GM12874 (cell line): Measurements from ENCODE around the gene CTTNBP2NL.

Experiments
- TF ChIP-seq, protein P1 (sequence below): IDR thresholded peaks from 2 replicates; pipeline ENCODE4 v1.5.1; 2011; ENCODE audit warnings: low read depth, mild to moderate bottlenecking, control low read depth, low read length, moderate library complexity; ENCODE audit not compliant: insufficient read depth

Gene CTTNBP2NL, protein sequence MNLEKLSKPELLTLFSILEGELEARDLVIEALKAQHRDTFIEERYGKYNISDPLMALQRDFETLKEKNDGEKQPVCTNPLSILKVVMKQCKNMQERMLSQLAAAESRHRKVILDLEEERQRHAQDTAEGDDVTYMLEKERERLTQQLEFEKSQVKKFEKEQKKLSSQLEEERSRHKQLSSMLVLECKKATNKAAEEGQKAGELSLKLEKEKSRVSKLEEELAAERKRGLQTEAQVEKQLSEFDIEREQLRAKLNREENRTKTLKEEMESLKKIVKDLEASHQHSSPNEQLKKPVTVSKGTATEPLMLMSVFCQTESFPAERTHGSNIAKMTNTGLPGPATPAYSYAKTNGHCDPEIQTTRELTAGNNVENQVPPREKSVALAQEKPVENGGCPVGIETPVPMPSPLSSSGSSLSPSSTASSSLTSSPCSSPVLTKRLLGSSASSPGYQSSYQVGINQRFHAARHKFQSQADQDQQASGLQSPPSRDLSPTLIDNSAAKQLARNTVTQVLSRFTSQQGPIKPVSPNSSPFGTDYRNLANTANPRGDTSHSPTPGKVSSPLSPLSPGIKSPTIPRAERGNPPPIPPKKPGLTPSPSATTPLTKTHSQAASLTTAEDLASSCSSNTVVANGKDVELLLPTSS

DNA sequence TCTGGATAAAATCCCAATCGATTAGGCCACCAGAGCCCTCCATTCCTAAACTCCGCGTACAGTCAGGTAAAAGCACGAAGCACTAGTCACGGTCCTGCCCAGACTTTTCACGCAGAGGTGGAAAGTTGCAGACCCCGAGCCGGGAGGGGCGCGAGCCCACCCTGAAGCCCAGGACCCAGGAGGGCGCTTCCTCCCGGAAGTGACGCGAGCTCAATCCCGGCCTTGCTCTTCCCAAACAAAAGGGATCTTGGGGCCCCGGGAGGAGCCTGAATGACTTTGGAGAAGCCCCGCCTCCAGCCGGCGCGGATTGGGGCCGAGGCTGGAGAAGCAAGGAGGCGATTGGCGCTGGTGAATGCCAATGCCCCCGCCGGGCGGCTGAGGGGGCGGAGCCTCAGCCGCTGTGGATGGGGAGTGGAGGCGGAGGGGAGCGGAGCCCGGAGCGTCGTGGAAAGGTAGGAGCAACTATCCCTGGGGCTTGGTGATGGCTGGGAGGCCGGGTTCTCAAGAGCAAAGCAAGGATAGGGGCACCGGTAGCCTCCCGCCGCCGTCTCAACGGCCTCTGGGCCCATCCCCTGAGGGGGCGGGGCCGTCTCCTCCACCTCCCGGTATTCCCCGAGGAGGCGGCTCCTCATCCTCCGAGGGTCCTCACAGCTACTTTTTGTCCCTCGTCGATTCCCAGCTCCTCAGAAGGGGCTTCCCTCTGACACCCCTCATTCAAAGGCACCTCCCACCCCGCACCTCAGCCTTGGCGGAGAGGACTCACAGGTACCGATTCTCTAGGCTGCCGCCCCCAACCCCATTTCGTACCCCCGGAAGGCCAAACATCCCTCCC is at the start of gene CTTNBP2NL:
CTTNBP2NL (plus strand) TSS at position 394 of the 832 bp plus-strand sequence. CDS start 19,952 bp downstream, outside the sequence.
- TF ChIP-seq, protein P1, sequence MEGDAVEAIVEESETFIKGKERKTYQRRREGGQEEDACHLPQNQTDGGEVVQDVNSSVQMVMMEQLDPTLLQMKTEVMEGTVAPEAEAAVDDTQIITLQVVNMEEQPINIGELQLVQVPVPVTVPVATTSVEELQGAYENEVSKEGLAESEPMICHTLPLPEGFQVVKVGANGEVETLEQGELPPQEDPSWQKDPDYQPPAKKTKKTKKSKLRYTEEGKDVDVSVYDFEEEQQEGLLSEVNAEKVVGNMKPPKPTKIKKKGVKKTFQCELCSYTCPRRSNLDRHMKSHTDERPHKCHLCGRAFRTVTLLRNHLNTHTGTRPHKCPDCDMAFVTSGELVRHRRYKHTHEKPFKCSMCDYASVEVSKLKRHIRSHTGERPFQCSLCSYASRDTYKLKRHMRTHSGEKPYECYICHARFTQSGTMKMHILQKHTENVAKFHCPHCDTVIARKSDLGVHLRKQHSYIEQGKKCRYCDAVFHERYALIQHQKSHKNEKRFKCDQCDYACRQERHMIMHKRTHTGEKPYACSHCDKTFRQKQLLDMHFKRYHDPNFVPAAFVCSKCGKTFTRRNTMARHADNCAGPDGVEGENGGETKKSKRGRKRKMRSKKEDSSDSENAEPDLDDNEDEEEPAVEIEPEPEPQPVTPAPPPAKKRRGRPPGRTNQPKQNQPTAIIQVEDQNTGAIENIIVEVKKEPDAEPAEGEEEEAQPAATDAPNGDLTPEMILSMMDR, result no peak

DNA sequence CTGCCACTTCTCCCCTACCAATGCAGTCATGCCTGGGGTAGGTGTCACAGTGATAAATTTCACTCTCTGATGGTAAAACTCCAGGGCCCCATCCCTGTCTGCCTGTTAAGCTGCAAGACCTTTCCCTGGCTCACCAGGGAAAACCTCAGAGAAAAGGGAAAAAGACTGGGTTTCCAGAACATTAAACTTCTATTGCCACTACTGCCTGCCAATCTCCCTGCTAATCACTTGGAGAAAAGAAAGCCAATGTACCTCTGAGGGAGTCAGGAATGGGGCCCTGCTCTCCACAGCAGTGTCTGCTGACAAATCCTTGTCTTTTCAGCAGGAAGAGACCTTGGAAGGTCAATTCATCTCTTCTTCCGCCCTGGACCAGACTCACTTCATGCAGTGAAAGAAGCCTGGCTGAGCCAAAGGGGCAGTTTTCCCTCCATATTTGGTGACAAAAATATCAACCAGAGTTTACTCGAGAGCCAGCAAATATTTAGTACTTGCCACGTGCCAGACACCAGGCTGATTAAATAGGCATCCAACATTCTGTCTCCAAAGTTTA is 49.1 kb upstream of the CTTNBP2NL start:
- TF ChIP-seq, protein P1, result no peak

DNA sequence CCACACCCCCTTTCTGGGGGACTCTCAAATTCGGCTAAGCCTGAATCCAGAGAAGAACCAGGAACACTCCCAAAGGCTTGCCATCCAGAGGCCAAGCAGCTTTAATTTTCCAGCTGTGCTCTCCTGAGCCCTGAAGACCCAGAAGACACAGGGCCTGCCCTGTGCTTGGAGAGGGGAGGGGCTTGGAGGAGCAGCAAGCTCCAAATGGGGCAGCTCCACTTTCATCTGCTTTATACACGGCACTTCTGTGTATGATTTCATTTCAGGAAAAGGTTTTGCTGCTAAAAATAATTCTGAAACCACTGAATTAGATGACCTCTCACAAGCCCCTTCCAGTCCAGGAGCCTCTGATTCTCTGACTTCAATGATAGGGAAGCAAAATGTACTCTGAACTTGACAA is 39.2 kb upstream of the CTTNBP2NL start:
- TF ChIP-seq, protein P1, result no peak

DNA sequence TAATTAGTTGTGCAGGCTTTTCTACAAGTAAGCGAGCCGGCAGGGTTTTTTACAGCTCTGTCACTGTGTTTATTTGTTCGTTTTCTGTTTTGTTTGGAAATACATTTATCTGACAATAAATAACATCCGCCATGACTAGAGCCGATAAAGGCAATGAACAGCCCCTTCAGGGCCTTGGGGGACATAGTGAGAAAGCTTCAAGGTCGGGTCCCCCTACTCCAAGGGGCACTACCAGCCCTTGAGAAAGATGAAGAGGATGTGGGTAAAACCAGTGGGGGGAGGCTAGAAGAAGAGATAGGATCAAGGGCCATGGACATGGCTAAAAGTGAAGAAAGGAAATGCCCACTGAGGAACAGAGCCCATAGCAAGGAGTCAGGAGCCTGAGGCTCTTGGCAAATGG is 38.5 kb upstream of the CTTNBP2NL start:
- TF ChIP-seq, protein P1, result no peak

DNA sequence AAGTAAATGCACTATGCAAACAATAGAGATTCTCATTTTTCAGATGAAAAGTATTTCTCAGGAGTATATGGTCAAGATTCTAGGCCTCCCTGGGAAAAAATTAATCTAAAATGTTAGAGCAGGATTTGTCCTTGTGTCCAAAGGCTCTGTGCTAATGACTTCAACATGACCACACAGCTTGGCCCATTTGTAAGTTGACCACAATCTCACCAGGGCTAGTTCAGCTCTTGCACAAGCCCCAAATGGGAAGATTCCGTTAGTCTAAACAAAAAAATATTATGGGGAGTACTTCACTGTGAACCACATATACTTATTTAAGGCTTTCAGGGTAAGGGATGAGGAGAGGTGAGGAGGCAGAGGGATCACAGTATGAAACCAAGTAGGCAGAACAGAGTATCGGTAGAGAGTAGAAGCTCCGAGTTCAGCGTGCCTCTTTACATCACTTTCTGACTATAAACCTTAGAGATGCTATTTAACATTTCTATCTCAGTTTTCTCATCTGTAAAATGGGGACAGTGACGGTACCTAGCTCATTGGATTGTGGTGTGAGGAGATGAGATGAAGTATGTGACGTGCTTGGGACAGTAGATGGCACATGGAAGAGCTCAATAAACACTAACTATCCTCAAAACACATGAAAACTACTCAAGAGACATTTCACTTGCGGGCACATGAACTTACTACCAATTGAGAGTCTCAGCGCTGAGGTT is 37.8 kb upstream of the CTTNBP2NL start:
- TF ChIP-seq, protein P1, result no peak

DNA sequence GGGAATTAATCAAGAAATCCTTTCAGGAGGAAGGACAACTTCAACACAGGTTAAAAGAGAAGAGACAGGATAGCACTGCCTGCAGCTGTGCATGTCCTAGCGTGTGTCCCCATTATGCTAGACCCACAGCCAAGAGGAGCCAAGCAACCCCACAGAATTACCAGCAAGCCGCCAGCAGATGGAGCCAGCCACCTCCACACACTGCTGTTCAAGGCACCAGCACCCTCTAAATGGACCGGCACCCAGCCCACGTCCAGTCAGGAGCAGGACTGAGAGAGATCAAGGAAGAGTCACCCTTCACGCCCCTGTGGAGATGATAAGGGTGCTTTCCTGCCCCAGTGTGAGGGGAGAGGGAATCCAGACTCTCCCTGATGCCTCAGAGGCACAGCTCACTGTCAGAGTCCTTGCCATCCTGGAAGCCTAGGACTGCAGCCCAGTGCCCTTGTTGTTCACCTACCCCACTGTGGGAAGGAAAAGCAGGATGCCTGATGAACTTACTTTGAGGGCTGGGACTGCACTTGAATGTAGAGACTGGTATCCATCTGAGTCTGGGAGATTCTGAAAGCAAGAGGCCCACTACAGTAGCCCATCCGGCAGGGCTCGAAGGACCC is 37.1 kb upstream of the CTTNBP2NL start:
- TF ChIP-seq, protein P1, result peak; percentile 85
